Measurements from ENCODE around the gene PDIA5. TPM values are rescaled to one million over a fixed set of nuclear protein-coding genes. Genes with fewer than 3 reads are reported as not detected.
A peak's percentile ranks its signal among the peaks of the same experiment; 100 is the strongest.

PDIA5 gene
- total RNA-seq, 1 experiment from 2014 or later, result 53.6 TPM

- no TSS peak for BruUV-seq (replicated peaks)
- no peak for ATAC-seq
- ChIA-PET POLR2A (interaction anchor here (0.7 kb wide), 1 partner anchor 248 kb away, joined by 12 read pairs; no protein-coding TSS in a partner anchor), CTCF (interaction anchor here (0.7 kb wide), 1 partner anchor 226 kb away, joined by 6 read pairs; no protein-coding TSS in a partner anchor)
- in situ Hi-C loops (cut with HindIII; ENCODE audit: low pct_unique_long_range_greater_than_20kb, low sequenced_read_pairs) (no loop called here), intact Hi-C loops (cut with micrococcal nuclease; ENCODE audit: unreplicated experiment) (no loop called here)
- H3K4me1 ChIP-seq (ENCODE audit: control insufficient read depth, insufficient read depth, low read length), result no peaks in the 10 kb centered on the region
- H3K9me3 ChIP-seq (ENCODE audit: control insufficient read depth, insufficient read depth, low read depth, low read length), result no peaks in the 10 kb centered on the region
- no peaks in the 10 kb centered on the region for H3K36me3 ChIP-seq (ENCODE audit: control insufficient read depth, insufficient read depth, low read length)
- TF ChIP-seq TCF7L2 (IDR thresholded peaks at IDR 0.05; ENCODE audit: low read depth, low read length), result no peak
- peak; percentile 28 for TF ChIP-seq CTCF (IDR thresholded peaks at IDR 0.05)
- no peak for TF ChIP-seq POLR2AphosphoS5 (IDR thresholded peaks at IDR 0.05; ENCODE audit: low read depth, low read length)
- no peak for TF ChIP-seq REST (IDR thresholded peaks at IDR 0.05; ENCODE audit: insufficient read depth in 1 of 2, low read depth in 2 of 2, low read length in 1 of 2)
- no peak for TF ChIP-seq SIN3A (IDR thresholded peaks at IDR 0.05; ENCODE audit: borderline replicate concordance, insufficient read depth, low read depth, low read length)
- peaks cover 17% of the 10 kb centered on the region; the same call in 1 of the 2 replicates for H3K27me3 ChIP-seq (ENCODE audit: control insufficient read depth, insufficient read depth, low read length)
- no peak for DNase-seq (ENCODE audit: low read depth, low spot score)
- H3K4me3 ChIP-seq (ENCODE audit: low read depth in 2 of 2, low read length in 2 of 2), result no peak overlapping the region
- no peak overlapping the region for H3K27ac ChIP-seq (ENCODE audit: low read length)
These were observed 30.3 kb upstream of the PDIA5 start for GRCh38 chr3:123036352-123037014.

- TF ChIP-seq CTCF (IDR thresholded peaks at IDR 0.05) (no peak), SIN3A (IDR thresholded peaks at IDR 0.05; ENCODE audit: borderline replicate concordance, insufficient read depth, low read depth, low read length) (no peak)
- Histone ChIP-seq H3K27ac (ENCODE audit: low read length) (no peak overlapping the region), H3K36me3 (ENCODE audit: control insufficient read depth, insufficient read depth, low read length) (no peaks in the 10 kb centered on the region), H3K9me3 (ENCODE audit: control insufficient read depth, insufficient read depth, low read depth, low read length) (no peaks in the 10 kb centered on the region), H3K27me3 (ENCODE audit: control insufficient read depth, insufficient read depth, low read length) (peaks cover 17% of the 10 kb centered on the region; the same call in 1 of the 2 replicates), H3K4me3 (ENCODE audit: low read depth in 2 of 2, low read length in 2 of 2) (no peak overlapping the region), H3K4me1 (ENCODE audit: control insufficient read depth, insufficient read depth, low read length) (no peaks in the 10 kb centered on the region)
- intact Hi-C loops (cut with micrococcal nuclease; ENCODE audit: unreplicated experiment) (no loop called here), in situ Hi-C loops (cut with HindIII; ENCODE audit: low pct_unique_long_range_greater_than_20kb, low sequenced_read_pairs) (no loop called here)
- POLR2A ChIA-PET, result no interaction called here
- BruUV-seq (replicated peaks), result no TSS peak
- CTCF ChIA-PET, result no interaction called here
- ATAC-seq (no peak), DNase-seq (ENCODE audit: low read depth, low spot score) (no peak)
These were observed 29.8 kb upstream of the PDIA5 start for GRCh38 chr3:123037015-123037375.
